Right forelimb (tissue), 1 donor: ENCODE data around the gene KCTD1.

Experiments used
- DNase-seq: peaks from one replicate; pipeline ENCODE4 v3.0.0-alpha.2; 2018

Gene KCTD1

GRCh38 chr18:26424428-26425147, 123.8 kb downstream of the KCTD1 start:
- DNase-seq: no peak

GRCh38 chr18:26422472-26423162, 125.7 kb downstream of the KCTD1 start:
- no peak for DNase-seq

GRCh38 chr18:26421931-26422330, 126.4 kb downstream of the KCTD1 start:
- DNase-seq: no peak

GRCh38 chr18:26421503-26421902, 126.8 kb downstream of the KCTD1 start:
- DNase-seq: no peak

- DNase-seq: no peak
These were observed 128.6 kb downstream of the KCTD1 start for GRCh38 chr18:26419746-26420145.

GRCh38 chr18:26418225-26418624, 130.1 kb downstream of the KCTD1 start:
- DNase-seq: no peak

GRCh38 chr18:26417190-26417589, 131.2 kb downstream of the KCTD1 start:
- no peak for DNase-seq

GRCh38 chr18:26416652-26417150, 131.7 kb downstream of the KCTD1 start:
- no peak for DNase-seq

- no peak for DNase-seq
These were observed 132.7 kb downstream of the KCTD1 start for GRCh38 chr18:26415631-26416030.

- no peak for DNase-seq
These were observed 133.4 kb downstream of the KCTD1 start for GRCh38 chr18:26414901-26415440.

- no peak for DNase-seq
These were observed 139.3 kb downstream of the KCTD1 start for GRCh38 chr18:26409091-26409490.

- DNase-seq: no peak
These were observed 140.4 kb downstream of the KCTD1 start for GRCh38 chr18:26407736-26408601.

GRCh38 chr18:26406854-26407517, 141.4 kb downstream of the KCTD1 start:
- DNase-seq: no peak

- no peak for DNase-seq
These were observed 142.0 kb downstream of the KCTD1 start for GRCh38 chr18:26406324-26406723.

GRCh38 chr18:26405190-26405801, 143.1 kb downstream of the KCTD1 start:
- DNase-seq: no peak
